K562 (cell line): ENCODE results near the gene COL9A2. TPM values are rescaled to one million over a fixed set of nuclear protein-coding genes. Genes with fewer than 3 reads are reported as not detected.

ENCODE experiments used
- ATAC-seq: fragments of 200-7000 bp; cut with Tn5 transposase; 3 replicates; pipeline ENCODE4 v1.9.1; 2020; ENCODE audit warnings: moderate library complexity
- BruUV-seq: library from RNA; stranded (reverse); fragments of 400-500 nt; replicated peaks from 2 replicates; lab custom pipeline; 2021; lab: Mats Ljungman, UMichigan
- CTCF ChIA-PET: fragments of 300-600 bp; formaldehyde crosslinking; extraction: SDS; loops from one replicate; lab custom pipeline; 2021; ENCODE audit warnings: low intra/inter-chr PET ratio; lab: Yijun Ruan, JAX
- POLR2A ChIA-PET: fragments of 300-600, 350-650 bp; sonication (Branson Sonifier 250); formaldehyde crosslinking; extraction: SDS; loops from one replicate; lab custom pipeline; 2021; ENCODE audit warnings: antibody characterized with exemption, inconsistent platforms; lab: Yijun Ruan, JAX
- DNase-seq, 4 experiments: peaks; one replicate each; pipeline versions ENCODE4 v3.0.0 to v3.0.0-alpha.2; 2011 to 2018; ENCODE audit warnings: low spot score in 3 of 4, mixed read lengths in 3 of 4; ENCODE audit errors: extremely low read depth in 1 of 4
- FAIRE-seq: peaks from 2 replicates; lab custom pipeline; 2011; peaks lifted over from hg19 to GRCh38; lab: Jason Lieb, UNC
- H2AFZ ChIP-seq: 2 replicates; pipeline ENCODE4 v1.6.0; 2011; ENCODE audit warnings: low read depth, low read length, control low read depth, inconsistent platforms
- H3K27ac ChIP-seq: fragments of 200-600 bp; 3 replicates; pipeline ENCODE4 v1.8.0; 2011; ENCODE audit warnings: low read depth, mild to moderate bottlenecking, control low read depth, inconsistent platforms, low read length, moderate library complexity, mixed read lengths; ENCODE audit errors: extremely low read depth
- H3K27me3 ChIP-seq, 2 experiments: fragments of 300-600 bp in 1 of 2; 2 replicates in 1 of 2; 3 replicates in 1 of 2; pipeline versions ENCODE4 v1.6.0 to v1.8.0; 2011; ENCODE audit warnings: inconsistent platforms in 2 of 2, low read length in 2 of 2, mild to moderate bottlenecking in 1 of 2, mixed read lengths in 1 of 2, moderate library complexity in 1 of 2; ENCODE audit not compliant: control insufficient read depth in 2 of 2, insufficient read depth in 2 of 2
- H3K36me3 ChIP-seq: fragments of 300-600 bp; 3 replicates; pipeline ENCODE4 v1.8.0; 2011; ENCODE audit warnings: mild to moderate bottlenecking, low read length, inconsistent platforms; ENCODE audit not compliant: control insufficient read depth, insufficient read depth
- H3K4me1 ChIP-seq, 2 experiments: fragments of 200-600 bp in 1 of 2; replicated peaks in 1 of 2; 2 replicates in 1 of 2; 3 replicates in 1 of 2; pipeline versions ENCODE4 v1.5.1 to v1.8.0; 2011; ENCODE audit warnings: inconsistent platforms in 2 of 2, low read length in 2 of 2, mild to moderate bottlenecking in 1 of 2, mixed read lengths in 1 of 2, moderate library complexity in 1 of 2; ENCODE audit not compliant: control insufficient read depth in 2 of 2, insufficient read depth in 2 of 2
- H3K4me2 ChIP-seq: 2 replicates; pipeline ENCODE4 v1.6.1; 2011; ENCODE audit warnings: low read length, control low read depth, inconsistent platforms, mixed read lengths; ENCODE audit not compliant: insufficient read depth
- H3K4me3 ChIP-seq: fragments of 200-600 bp; sonication (generic), shearing (Covaris generic); 2 replicates; pipeline ENCODE4 v1.5.1; 2016; ENCODE audit warnings: control low read depth, inconsistent platforms
- H3K79me2 ChIP-seq: fragments of 200-600 bp; 3 replicates; pipeline ENCODE4 v1.8.0; 2011; ENCODE audit warnings: low read length, inconsistent platforms; ENCODE audit not compliant: control insufficient read depth, insufficient read depth
- H3K9ac ChIP-seq, 2 experiments: 2 replicates each; pipeline versions ENCODE4 v1.6.0 to v1.6.1; 2011; ENCODE audit warnings: low read depth in 2 of 2, low read length in 2 of 2, control low read depth in 1 of 2, inconsistent platforms in 1 of 2, mild to moderate bottlenecking in 1 of 2, mixed read lengths in 1 of 2; ENCODE audit not compliant: insufficient read depth in 1 of 2
- H3K9me1 ChIP-seq: one replicate; pipeline ENCODE4 v1.6.0; 2011; ENCODE audit warnings: inconsistent platforms, mild to moderate bottlenecking, low read length, moderate library complexity; ENCODE audit not compliant: control insufficient read depth, insufficient read depth
- H3K9me3 ChIP-seq: replicated peaks from 2 replicates; pipeline ENCODE4 v1.5.1; 2011; ENCODE audit warnings: low read depth, low read length, inconsistent platforms; ENCODE audit not compliant: control insufficient read depth, insufficient read depth
- H4K20me1 ChIP-seq: replicated peaks from 2 replicates; pipeline ENCODE4 v1.6.1; 2011; ENCODE audit warnings: low read length, inconsistent platforms, mixed read lengths; ENCODE audit not compliant: control insufficient read depth, insufficient read depth
- BACH1 ChIP-seq: fragments of 200-800 bp; sonication (Bioruptor generic); IDR thresholded peaks from 2 replicates; pipeline ENCODE4 v1.6.1; 2016; ENCODE audit warnings: missing genetic modification characterization, missing compliant biosample characterization
- CAMTA2 ChIP-seq: fragments of 250-450 bp; sonication (Bioruptor Pico); conservative IDR thresholded peaks from 2 replicates; pipeline ENCODE4 v1.5.1; 2022
- LCOR ChIP-seq: sonication (generic); formaldehyde crosslinking; IDR thresholded peaks from 2 replicates; pipeline ENCODE4 v1.8.0; 2022; ENCODE audit warnings: mild to moderate bottlenecking, missing genetic modification reagents
- PATZ1 ChIP-seq: fragments of 250-450 bp; sonication (Bioruptor Pico); IDR thresholded peaks from 2 replicates; pipeline ENCODE4 v1.5.0; 2020; ENCODE audit warnings: mild to moderate bottlenecking, borderline replicate concordance
- PYGO2 ChIP-seq: fragments of 450-650 bp; IDR thresholded peaks from 2 replicates; pipeline ENCODE4 v1.6.1; 2016; ENCODE audit warnings: mild to moderate bottlenecking, missing genetic modification characterization, moderate library complexity, missing compliant biosample characterization
- STAT5B ChIP-seq: fragments of 250-450 bp; sonication (Bioruptor Pico); IDR thresholded peaks from 2 replicates; pipeline ENCODE4 v1.8.0; 2021; ENCODE audit warnings: mild to moderate bottlenecking, inconsistent platforms
- TAF15 ChIP-seq: fragments of 200-400 bp; formaldehyde crosslinking; IDR thresholded peaks from 2 replicates; pipeline ENCODE4 v1.6.1; 2017; ENCODE audit warnings: mild to moderate bottlenecking, low read depth, low read length, moderate library complexity
- ZBTB2 ChIP-seq: fragments of 450-650 bp; IDR thresholded peaks from 2 replicates; pipeline ENCODE4 v1.6.1; 2016; ENCODE audit warnings: antibody characterized with exemption
- WGBS: fragments of 100-300 bp; shearing (Covaris generic); methylation state at CpG from one replicate; pipeline ENCODE4 v1.1.6; 2016; ENCODE audit warnings: low coverage, mixed read lengths; ENCODE audit not compliant: insufficient coverage; ENCODE audit errors: missing lambda C conversion rate; 5-methylcytosine and 5-hydroxymethylcytosine counted together
- in situ Hi-C: fragments of 300-500 bp; cut with MboI; formaldehyde crosslinking; loops from 4 replicates; pipeline ENCODE4 v1.15.0; 2018; ENCODE audit warnings: inconsistent platforms, mixed read lengths
- intact Hi-C: fragments of 100-400 bp; cut with micrococcal nuclease; formaldehyde crosslinking; loops from 2 replicates; pipeline ENCODE4 v1.14.2; 2022
- polyA plus RNA-seq, 8 experiments: library from polyadenylated mRNA; depleted of rRNA in 4 of 8; stranded (reverse) in 5 of 8; unstranded in 3 of 8; fragments of >200 nt; fragmentation: Nextera tagmentation in 2 of 8; fragmentation: Illumina TruSeq in 1 of 8; extraction: Ambion mirVana in 2 of 8; extraction: Trizol in 1 of 8; gene quantifications; 2 replicates each; pipeline versions ENCODE4 v1.2.1 to v1.2.3, GENCODE V29; 2011 to 2014; ENCODE audit warnings: inconsistent platforms in 1 of 8, missing spikeins in 1 of 8
- total RNA-seq, 7 experiments: library from RNA; depleted of rRNA in 6 of 7; stranded (reverse); fragments of >200 nt in 6 of 7; fragmentation: Illumina TruSeq in 2 of 7; extraction: Trizol in 2 of 7; gene quantifications; 2 replicates each; pipeline versions ENCODE4 v1.2.1 to v1.2.3, GENCODE V29; 2011 to 2021; ENCODE audit warnings: low replicate concordance in 1 of 7

Gene COL9A2
- total and polyA plus RNA-seq, 9 of the 15 experiments (the other 6 are each of a cell fraction or from before 2014, with no cell fraction given) = 0.03 to 2.2 (median 0.31) TPM

- ATAC-seq = peak; percentile 67
- no TSS peak for BruUV-seq
- no peak for DNase-seq
- peak overlapping the region; percentile 74 for H3K27ac ChIP-seq
- ChIA-PET CTCF (no interaction called here), POLR2A (no interaction called here)
- H3K79me2 ChIP-seq = peaks cover 9% of the 10 kb centered on the region; the same call in 1 of the 3 replicates
- no peak for FAIRE-seq
- H3K4me3 ChIP-seq = no peak overlapping the region
- no peaks in the 10 kb centered on the region for H3K9me1 ChIP-seq
- intact Hi-C loops (no loop called here), in situ Hi-C loops (no loop called here)
- H3K4me2 ChIP-seq = no peak overlapping the region; the same call in 1 of the 2 replicates
- H2AFZ ChIP-seq = no peak overlapping the region
- no peaks in the 10 kb centered on the region for H4K20me1 ChIP-seq
- peak overlapping the region in 1 of 2 experiments; percentile 51; a peak in 1 of 4 replicates for H3K9ac ChIP-seq
- TF ChIP-seq LCOR (CRISPR knock-in tag) (no peak), PATZ1 (no peak), STAT5B (CRISPR knock-in tag) (no peak), TAF15 (no peak), ZBTB2 (no peak), BACH1 (no peak), PYGO2 (no peak), CAMTA2 (CRISPR knock-in tag) (no peak)
- WGBS = 75% methylated on average over 3 of the region's 3 CpGs
- no peaks in the 10 kb centered on the region for H3K9me3 ChIP-seq
- H3K36me3 ChIP-seq = peaks cover 79% of the 10 kb centered on the region
- H3K4me1 ChIP-seq = peaks cover 0 to 12% of the 10 kb centered on the region in 2 experiments; a peak in 2 of 5 replicates
- no peaks in the 10 kb centered on the region for H3K27me3 ChIP-seq
These were observed 41.0 kb downstream of the COL9A2 start for GRCh38 chr1:40276122-40276521.
